Transverse colon (tissue), 4 donors: ENCODE data around the gene SHROOM3. TPM values are rescaled to one million over a fixed set of nuclear protein-coding genes. Genes with fewer than 3 reads are reported as not detected.

Experiments
- DNase-seq: peaks from one replicate; pipeline ENCODE4 v3.0.0-alpha.2; 2019
- H3K27ac ChIP-seq, 4 donors: fragments of 200-600 bp; sonication (generic); 2 replicates each; pipeline ENCODE4 v1.5.1; 2016 to 2018; ENCODE audit warnings: inconsistent platforms in 4 of 4
- H3K27me3 ChIP-seq: fragments of 200-600 bp; sonication (generic); 2 replicates; pipeline ENCODE4 v1.5.1; 2017; ENCODE audit warnings: inconsistent platforms
- H3K36me3 ChIP-seq, 4 donors: fragments of 200-600 bp; sonication (generic); 2 replicates each; pipeline ENCODE4 v1.5.1; 2017 to 2019; ENCODE audit warnings: inconsistent platforms in 4 of 4
- H3K4me1 ChIP-seq, 4 donors: fragments of 200-600 bp; sonication (generic); 2 replicates each; pipeline ENCODE4 v1.5.1; 2017 to 2020; ENCODE audit warnings: inconsistent platforms in 4 of 4
- H3K4me3 ChIP-seq, 4 donors: fragments of 200-600 bp; sonication (generic); 1 replicate in 1 of 4; 2 replicates in 3 of 4; pipeline versions ENCODE4 v1.5.1 to v1.6.1; 2017 to 2019; ENCODE audit warnings: inconsistent platforms in 4 of 4
- H3K9me3 ChIP-seq, 2 donors: fragments of 200-600 bp; sonication (generic); 2 replicates each; pipeline ENCODE4 v1.5.1; 2017 to 2019; ENCODE audit warnings: inconsistent platforms in 2 of 2
- CTCF ChIP-seq, 5 experiments: fragments of 200-600 bp in 3 of 5; fragments of 450-650 bp in 2 of 5; sonication (generic) in 3 of 5; IDR thresholded peaks; 1 replicate in 2 of 5; 2 replicates in 3 of 5; pipeline ENCODE4 v1.5.1; 2016 to 2017; ENCODE audit warnings: antibody characterized with exemption in 5 of 5, inconsistent platforms in 3 of 5, mild to moderate bottlenecking in 2 of 5, moderate library complexity in 1 of 5
- EP300 ChIP-seq: sonication (generic); formaldehyde crosslinking; IDR thresholded peaks from one replicate; pipeline ENCODE4 v1.6.1; 2017; ENCODE audit warnings: antibody characterized with exemption, low read depth
- POLR2A ChIP-seq: fragments of 450-650 bp; IDR thresholded peaks from one replicate; pipeline ENCODE4 v1.6.1; 2016; ENCODE audit warnings: antibody characterized with exemption, mild to moderate bottlenecking, moderate library complexity
- POLR2AphosphoS5 ChIP-seq, 3 donors: sonication (generic); formaldehyde crosslinking; IDR thresholded peaks; one replicate each; pipeline ENCODE4 v1.6.1; 2016; ENCODE audit warnings: antibody characterized with exemption in 3 of 3
- WGBS, 2 donors: methylation state at CpG; one replicate each; pipeline ENCODE4 v1.1.5; 2018; ENCODE audit warnings: low coverage in 1 of 2; 5-methylcytosine and 5-hydroxymethylcytosine counted together
- in situ Hi-C, 4 donors: fragments of 200-750 bp; cut with MboI; loops; one replicate each; pipeline versions ENCODE4 v1.15.0 to v1.15.1; 2017; ENCODE audit warnings: low sequenced_read_pairs in 3 of 4, low pct_ligation_motif_present in 1 of 4, low pct_unique_long_range_greater_than_20kb in 1 of 4
- intact Hi-C: fragments of 100-400 bp; cut with DNase I; formaldehyde crosslinking; loops from one replicate; pipeline ENCODE4 v1.15.1; 2023; ENCODE audit warnings: low total_unique reads
- total RNA-seq, 4 donors: library from RNA; depleted of rRNA; stranded (reverse); fragments of >200 nt; gene quantifications; one replicate each; pipeline ENCODE4 v1.1.0, GENCODE V29; 2016

SHROOM3 gene
- total RNA-seq, 4 donors from 2014 or later, result 182 to 456 (median 437) TPM

DNA sequence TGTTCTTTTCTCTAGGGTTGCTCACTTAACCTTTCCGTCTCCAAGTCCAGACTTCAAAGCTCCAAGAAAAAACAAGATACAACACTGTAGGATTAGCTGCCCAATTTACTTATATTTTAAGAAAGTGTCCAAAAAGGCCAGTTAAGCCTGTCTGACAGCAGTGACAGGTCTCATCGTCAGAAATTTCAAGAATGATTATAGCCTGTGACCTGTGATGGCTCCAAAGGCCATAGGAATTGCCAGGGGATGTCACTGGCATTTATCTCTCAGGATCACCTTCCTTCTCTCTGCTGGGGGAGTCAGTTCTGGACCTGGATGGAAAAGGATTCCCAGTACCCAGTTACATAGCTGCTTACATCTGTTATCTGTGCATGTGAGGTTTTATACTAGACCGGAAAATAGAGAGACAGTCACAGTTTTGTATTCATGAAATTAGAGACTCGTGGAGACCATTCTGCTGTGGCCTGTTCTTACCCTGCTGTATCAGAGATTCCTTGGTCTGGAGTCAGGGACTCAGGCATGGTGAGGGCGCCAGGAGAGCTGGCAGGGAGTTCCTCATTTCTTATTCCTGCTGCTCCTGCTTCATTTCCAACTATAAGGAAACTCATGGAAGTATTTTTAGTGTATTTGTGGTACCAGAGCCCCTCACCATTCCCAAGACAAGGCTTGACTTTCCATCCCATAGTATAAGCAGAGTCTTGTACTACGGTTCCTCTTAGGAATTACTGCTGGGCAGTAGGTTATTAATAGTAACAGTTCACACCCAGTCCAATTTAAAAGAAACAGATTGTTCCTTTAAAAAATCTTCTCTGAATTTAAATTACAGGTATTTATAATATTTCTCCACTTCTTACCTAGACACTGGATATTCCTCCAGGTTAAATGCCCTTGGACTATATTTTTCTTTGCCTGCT is 220.8 kb downstream of the SHROOM3 start:
- intact Hi-C loops, result no loop called here
- in situ Hi-C loops, result no loop called here
- Histone ChIP-seq H3K27ac (no peak overlapping the region), H3K4me3 (no peak overlapping the region), H3K27me3 (no peaks in the 10 kb centered on the region), H3K4me1 (no peaks in the 10 kb centered on the region), H3K9me3 (no peaks in the 10 kb centered on the region), H3K36me3 (no peaks in the 10 kb centered on the region)
- TF ChIP-seq CTCF (IDR thresholded peaks at IDR 0.05) (no peak), POLR2AphosphoS5 (IDR thresholded peaks at IDR 0.05) (no peak), POLR2A (no peak), EP300 (no peak)
- WGBS, 2 donors, result 80% methylated on average over 6 of the region's 6 CpGs; no CpG with 5 or more reads in 1 of the 2 donors
- no peak for DNase-seq

- intact Hi-C loops, result no loop called here
- H3K9me3 ChIP-seq, result no peaks in the 10 kb centered on the region
- DNase-seq, result no peak
- no peak overlapping the region for H3K27ac ChIP-seq
- no peak overlapping the region for H3K4me3 ChIP-seq
- no peaks in the 10 kb centered on the region for H3K36me3 ChIP-seq
- 86 to 97% methylated on average over 2 of the region's 2 CpGs for WGBS, 2 donors
- H3K27me3 ChIP-seq, result no peaks in the 10 kb centered on the region
- no peaks in the 10 kb centered on the region for H3K4me1 ChIP-seq
- in situ Hi-C loops, result no loop called here
- TF ChIP-seq POLR2AphosphoS5 (IDR thresholded peaks at IDR 0.05), result no peak
Measured at GRCh38 chr4:76657443-76657842, 222.4 kb downstream of the SHROOM3 start.

DNA sequence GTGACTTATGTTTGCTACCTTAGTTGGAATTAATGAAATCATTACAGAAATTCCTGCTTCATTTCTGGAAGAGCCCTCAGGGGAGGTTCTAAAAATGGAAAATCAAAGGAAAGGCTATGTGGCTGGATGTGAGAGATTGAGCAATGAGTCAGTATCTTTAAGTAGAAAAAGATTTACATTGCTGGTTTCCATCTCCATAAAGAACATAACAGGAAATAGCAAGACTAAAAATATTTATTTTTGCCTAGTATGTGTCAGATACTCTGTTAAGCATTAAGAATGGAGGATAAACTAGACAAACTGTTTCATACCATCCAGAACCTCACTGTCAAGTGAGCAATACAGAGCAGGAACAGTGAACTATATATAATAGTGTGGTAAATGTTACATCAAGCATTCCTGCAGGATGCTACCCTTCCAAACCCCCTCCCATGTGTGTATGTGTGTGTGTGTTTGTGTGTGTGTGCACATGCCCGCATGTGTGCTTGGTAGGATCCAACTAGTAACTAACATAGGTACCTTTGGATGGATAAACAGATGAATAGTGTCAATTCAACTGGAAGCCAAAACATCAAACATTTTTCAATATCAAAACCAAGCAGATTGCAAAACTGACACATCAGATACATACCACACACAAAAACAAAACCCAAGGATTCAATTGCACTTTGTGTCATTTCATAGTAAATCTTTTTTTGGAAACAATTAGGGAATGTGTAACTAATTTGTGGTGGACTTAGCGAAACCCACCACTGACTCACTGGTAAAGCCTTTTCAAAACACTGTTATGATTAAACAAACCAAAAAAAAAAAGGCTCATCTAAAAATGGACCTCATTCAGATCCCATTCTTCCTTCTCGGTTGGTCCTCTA is 223.4 kb downstream of the SHROOM3 start:
- H3K36me3 ChIP-seq, result no peaks in the 10 kb centered on the region
- no peak for TF ChIP-seq CTCF (IDR thresholded peaks at IDR 0.05)
- no peak for TF ChIP-seq POLR2A
- TF ChIP-seq POLR2AphosphoS5 (IDR thresholded peaks at IDR 0.05), result no peak
- H3K9me3 ChIP-seq, result no peaks in the 10 kb centered on the region
- no peak overlapping the region for H3K4me3 ChIP-seq
- no peaks in the 10 kb centered on the region for H3K27me3 ChIP-seq
- WGBS, 2 donors, result 70 to 80% methylated on average over 3 of the region's 3 CpGs
- H3K4me1 ChIP-seq, result peaks cover 0 to 5% (median 1%) of the 10 kb centered on the region in 4 donors
- DNase-seq, result no peak
- in situ Hi-C loops, result no loop called here
- H3K27ac ChIP-seq, result no peak overlapping the region
- intact Hi-C loops, result no loop called here

GRCh38 chr4:76659103-76659490 is 224.1 kb downstream of the SHROOM3 start:
- H3K4me1 ChIP-seq, result peaks cover 0 to 9% (median 5%) of the 10 kb centered on the region in 4 donors
- no peak for DNase-seq
- no peaks in the 10 kb centered on the region for H3K9me3 ChIP-seq
- WGBS, 2 donors, result 70% methylated on average over 1 of the region's 1 CpG; no CpG with 5 or more reads in 1 of the 2 donors
- TF ChIP-seq POLR2AphosphoS5 (IDR thresholded peaks at IDR 0.05) (no peak), EP300 (no peak), POLR2A (no peak), CTCF (IDR thresholded peaks at IDR 0.05) (no peak)
- no peaks in the 10 kb centered on the region for H3K27me3 ChIP-seq
- no peak overlapping the region for H3K27ac ChIP-seq
- H3K4me3 ChIP-seq, result no peak overlapping the region
- in situ Hi-C loops, result no loop called here
- intact Hi-C loops, result no loop called here
- H3K36me3 ChIP-seq, result no peaks in the 10 kb centered on the region
